Skeletal muscle tissue (tissue), 4 donors: Measurements from ENCODE around the gene OXGR1. TPM values are rescaled to one million over a fixed set of nuclear protein-coding genes. Genes with fewer than 3 reads are reported as not detected.

ENCODE experiments used
- H3K27ac ChIP-seq: one replicate; pipeline ENCODE4 v1.7.0; 2013; ENCODE audit warnings: mild to moderate bottlenecking, low read depth, low read length, inconsistent platforms
- H3K27me3 ChIP-seq, 3 donors: one replicate each; pipeline ENCODE4 v1.7.0; 2013; ENCODE audit warnings: low read length in 3 of 3; ENCODE audit not compliant: control insufficient read depth in 3 of 3, insufficient read depth in 3 of 3
- H3K36me3 ChIP-seq, 3 donors: one replicate each; pipeline ENCODE4 v1.7.0; 2013; ENCODE audit warnings: low read length in 3 of 3; ENCODE audit not compliant: control insufficient read depth in 3 of 3, insufficient read depth in 3 of 3
- H3K4me1 ChIP-seq, 3 donors: one replicate each; pipeline ENCODE4 v1.7.0; 2013; ENCODE audit warnings: low read length in 3 of 3, mild to moderate bottlenecking in 3 of 3; ENCODE audit not compliant: control insufficient read depth in 3 of 3, insufficient read depth in 3 of 3
- H3K4me3 ChIP-seq, 3 donors: one replicate each; pipeline ENCODE4 v1.7.0; 2013; ENCODE audit warnings: low read length in 3 of 3
- H3K9ac ChIP-seq, 3 donors: one replicate each; pipeline ENCODE4 v1.7.0; 2013; ENCODE audit warnings: low read length in 3 of 3, mild to moderate bottlenecking in 3 of 3, moderate library complexity in 2 of 3, low read depth in 1 of 3
- H3K9me3 ChIP-seq, 3 donors: one replicate each; pipeline ENCODE4 v1.7.0; 2013; ENCODE audit warnings: low read length in 3 of 3; ENCODE audit not compliant: control insufficient read depth in 3 of 3
- total RNA-seq: library from RNA; depleted of rRNA; stranded (reverse); fragments of >200 nt; gene quantifications from one replicate; pipeline ENCODE4 v1.2.3, GENCODE V29; 2014
- donor health status: Osteomylitis.

OXGR1 gene
- total RNA-seq, 1 donor from 2014 or later, result under 0.01 TPM

DNA sequence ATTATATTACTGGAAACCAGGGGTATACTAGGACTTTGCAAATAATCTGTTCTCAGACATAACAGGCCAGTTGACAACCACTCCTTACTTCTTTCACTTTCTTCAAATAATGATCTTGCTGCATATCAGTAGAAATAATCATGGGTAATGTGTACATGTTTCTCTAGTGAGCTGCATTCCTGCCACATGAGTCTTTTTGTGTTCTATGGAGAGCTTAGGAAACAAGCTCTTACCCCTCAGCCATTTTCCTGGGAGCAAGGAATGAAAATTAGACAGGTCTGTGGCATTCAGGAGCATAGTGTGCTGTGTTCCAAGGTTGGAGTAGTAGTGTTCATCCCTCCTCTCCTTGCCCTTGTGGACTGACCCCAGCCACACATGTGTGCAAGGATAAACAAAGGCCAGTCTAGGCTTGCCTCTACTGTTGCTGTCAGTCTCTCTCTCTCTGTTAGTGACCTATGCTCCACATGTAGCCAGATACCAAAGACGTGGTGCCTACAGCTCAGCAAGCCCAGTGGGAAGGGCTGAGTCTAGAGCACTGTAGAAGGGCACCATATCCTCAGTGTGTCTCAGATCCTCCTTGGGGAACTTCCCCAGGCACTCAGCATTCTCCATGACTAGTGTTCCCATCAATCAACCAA is 11.5 kb upstream of the OXGR1 start:
- Histone ChIP-seq H3K27me3 (no peaks in the 10 kb centered on the region), H3K4me1 (no peaks in the 10 kb centered on the region), H3K36me3 (no peaks in the 10 kb centered on the region), H3K9me3 (no peaks in the 10 kb centered on the region), H3K27ac (no peak overlapping the region), H3K9ac (no peak overlapping the region), H3K4me3 (no peak overlapping the region)

DNA sequence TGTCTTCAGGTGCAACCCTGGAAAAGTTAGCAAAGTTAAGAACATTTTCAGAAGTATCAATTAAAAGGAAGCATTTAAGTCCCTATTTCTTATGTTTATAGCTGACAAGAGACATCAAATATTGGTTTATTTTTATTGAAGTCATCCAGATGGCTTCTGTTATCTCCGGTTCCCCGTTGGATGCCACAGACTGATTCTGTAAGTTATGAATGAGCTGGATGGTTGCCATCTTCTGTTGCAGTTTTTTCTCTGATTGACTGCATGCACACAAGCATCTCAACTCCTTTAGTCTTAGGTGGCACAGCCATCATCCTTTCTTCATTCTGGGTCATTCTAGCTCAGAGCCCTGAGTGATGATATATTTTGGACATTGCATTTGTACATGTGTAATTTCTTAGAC is 10.6 kb upstream of the OXGR1 start:
- no peaks in the 10 kb centered on the region for H3K36me3 ChIP-seq
- no peak overlapping the region for H3K27ac ChIP-seq
- no peak overlapping the region for H3K4me3 ChIP-seq
- peaks cover 0 to 3% (median 0%) of the 10 kb centered on the region in 3 donors for H3K27me3 ChIP-seq
- H3K4me1 ChIP-seq, result no peaks in the 10 kb centered on the region
- no peak overlapping the region for H3K9ac ChIP-seq
- H3K9me3 ChIP-seq, result no peaks in the 10 kb centered on the region

DNA sequence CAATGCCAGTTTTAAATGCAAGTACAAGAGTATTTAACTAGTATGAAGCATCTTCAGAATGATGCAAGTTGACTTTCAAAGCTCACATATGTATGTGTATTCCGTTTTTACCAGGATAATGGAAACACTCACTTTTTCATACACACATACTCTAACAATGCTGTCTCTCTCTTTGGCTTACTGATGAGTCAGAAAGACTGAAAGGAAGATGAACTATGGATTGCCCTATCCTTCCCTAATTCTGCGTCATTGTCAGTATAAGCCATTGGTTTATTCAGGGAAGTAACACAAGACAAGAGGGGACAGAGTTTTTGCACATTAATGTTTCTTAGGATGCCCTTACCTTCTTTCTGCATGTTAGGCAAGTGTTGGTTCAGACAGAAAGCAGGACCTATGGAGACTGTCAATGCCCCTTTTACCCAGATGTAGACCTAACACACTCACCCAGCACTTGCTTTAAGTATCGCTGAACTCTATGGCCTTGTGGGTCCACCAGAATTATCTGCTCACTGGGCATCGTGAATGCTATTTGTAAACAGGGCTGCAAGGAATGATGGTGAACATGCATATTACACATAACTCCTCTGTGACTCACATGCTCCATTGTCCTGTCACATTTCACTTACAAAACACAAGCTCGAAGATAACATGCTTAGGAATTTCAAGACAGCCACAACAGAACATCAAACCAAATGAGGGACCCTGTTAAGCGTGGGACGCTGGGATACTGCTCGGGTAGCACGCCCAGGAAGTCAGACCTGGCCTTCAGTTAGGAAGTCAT is 10.0 kb upstream of the OXGR1 start:
- Histone ChIP-seq H3K27me3 (peaks cover 0 to 3% (median 0%) of the 10 kb centered on the region in 3 donors), H3K36me3 (no peaks in the 10 kb centered on the region), H3K9ac (no peak overlapping the region), H3K4me3 (no peak overlapping the region), H3K9me3 (no peaks in the 10 kb centered on the region), H3K4me1 (no peaks in the 10 kb centered on the region), H3K27ac (no peak overlapping the region)

DNA sequence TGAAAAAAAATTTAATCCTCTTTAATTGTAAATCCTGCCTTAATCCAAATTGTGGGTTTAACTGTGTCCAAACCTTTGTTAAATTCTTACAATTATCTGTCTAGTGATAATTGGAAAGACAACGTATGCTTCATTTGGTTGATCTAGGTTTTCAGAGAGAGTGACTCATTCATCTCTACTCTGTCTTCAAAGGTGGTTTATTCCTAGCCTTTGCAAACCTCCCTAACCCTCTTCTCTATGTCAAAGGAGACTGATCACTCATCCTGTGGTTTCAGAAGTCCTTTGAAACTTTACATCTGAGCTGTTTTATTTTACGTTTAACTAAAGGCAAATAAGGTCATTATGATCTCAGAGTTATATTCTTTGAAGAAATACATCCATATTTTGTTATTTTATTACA is 8.8 kb upstream of the OXGR1 start:
- Histone ChIP-seq H3K9me3 (no peaks in the 10 kb centered on the region), H3K4me1 (no peaks in the 10 kb centered on the region), H3K9ac (no peak overlapping the region), H3K27ac (no peak overlapping the region), H3K36me3 (no peaks in the 10 kb centered on the region), H3K27me3 (peaks cover 0 to 3% (median 0%) of the 10 kb centered on the region in 3 donors), H3K4me3 (no peak overlapping the region)

DNA sequence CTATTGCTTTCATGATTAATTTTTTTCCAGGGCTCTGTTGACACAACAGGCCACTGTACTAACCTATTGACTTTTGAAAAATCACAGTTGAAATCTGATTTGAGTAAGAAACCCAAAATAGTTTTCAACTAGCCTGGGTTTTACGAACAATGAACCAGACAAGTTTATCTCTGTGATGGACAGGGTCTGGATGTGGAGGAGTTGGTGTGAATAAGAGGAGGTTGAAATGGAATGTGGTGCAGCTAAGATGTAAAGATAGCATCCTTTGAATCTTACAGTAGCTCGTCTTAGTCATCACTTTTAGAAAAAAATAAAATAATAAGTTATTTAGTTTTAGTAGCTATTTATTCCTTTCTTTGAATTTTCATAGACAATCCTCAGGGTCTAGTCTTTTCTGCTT is 8.3 kb upstream of the OXGR1 start:
- no peak overlapping the region for H3K27ac ChIP-seq
- no peaks in the 10 kb centered on the region for H3K4me1 ChIP-seq
- no peak overlapping the region for H3K4me3 ChIP-seq
- H3K9me3 ChIP-seq, result no peaks in the 10 kb centered on the region
- no peak overlapping the region for H3K9ac ChIP-seq
- H3K36me3 ChIP-seq, result no peaks in the 10 kb centered on the region
- peaks cover 0 to 3% (median 0%) of the 10 kb centered on the region in 3 donors for H3K27me3 ChIP-seq

DNA sequence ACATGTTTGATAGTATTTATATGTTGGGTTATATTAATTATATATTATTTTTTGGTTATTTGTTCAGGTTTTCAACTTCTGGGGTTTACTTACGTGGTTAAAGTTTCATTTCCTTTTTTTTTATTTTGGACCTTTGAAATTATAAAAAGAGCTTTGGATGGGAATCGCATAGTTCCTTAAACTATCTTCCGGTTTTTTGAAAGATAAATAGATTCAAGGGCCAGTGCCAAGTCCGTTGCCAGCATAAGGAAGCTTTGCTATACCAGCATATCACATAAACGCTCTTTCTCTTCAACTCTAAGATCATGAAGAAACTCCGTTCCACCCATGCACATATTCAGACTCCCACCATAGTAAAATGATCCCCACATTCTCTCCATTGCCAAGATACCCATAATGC is 7.4 kb upstream of the OXGR1 start:
- Histone ChIP-seq H3K9me3 (no peaks in the 10 kb centered on the region), H3K36me3 (no peaks in the 10 kb centered on the region), H3K27ac (no peak overlapping the region), H3K4me1 (no peaks in the 10 kb centered on the region), H3K4me3 (no peak overlapping the region), H3K9ac (peak overlapping the region in 1 of 3 donors; percentile 14), H3K27me3 (peaks cover 0 to 3% (median 0%) of the 10 kb centered on the region in 3 donors)

DNA sequence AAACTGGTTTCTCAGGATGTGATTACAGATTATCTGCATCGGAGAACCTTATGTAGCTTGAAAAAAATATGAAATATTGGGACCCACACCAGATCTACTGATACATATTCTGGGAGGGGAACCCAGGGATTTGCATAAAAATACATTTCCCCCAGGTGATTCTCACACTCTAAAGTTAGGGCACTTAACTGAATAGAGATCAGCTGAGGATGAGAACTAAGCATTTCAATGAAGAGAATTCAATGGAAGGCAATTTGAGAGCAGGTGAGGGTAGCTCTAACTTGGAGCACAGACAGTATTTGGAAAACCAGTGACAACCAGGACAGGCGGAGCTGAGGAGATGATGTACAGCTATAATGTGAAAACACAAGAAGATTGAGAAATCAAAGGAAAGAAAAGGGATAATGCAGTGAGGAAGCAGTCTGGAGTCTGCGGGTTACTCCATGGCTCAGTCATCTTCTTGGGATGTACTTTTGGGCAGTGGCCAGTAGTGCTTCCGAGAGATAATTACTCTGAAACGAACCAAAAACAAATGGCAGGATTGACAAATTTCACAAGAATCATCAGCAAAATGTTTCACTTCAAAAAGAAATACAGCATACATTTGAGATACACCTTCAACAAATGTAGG is 6.1 kb upstream of the OXGR1 start:
- H3K9ac ChIP-seq, result no peak overlapping the region
- no peaks in the 10 kb centered on the region for H3K9me3 ChIP-seq
- no peaks in the 10 kb centered on the region for H3K36me3 ChIP-seq
- no peak overlapping the region for H3K27ac ChIP-seq
- no peaks in the 10 kb centered on the region for H3K4me1 ChIP-seq
- H3K27me3 ChIP-seq, result peaks cover 0 to 7% (median 0%) of the 10 kb centered on the region in 3 donors
- H3K4me3 ChIP-seq, result no peak overlapping the region

DNA sequence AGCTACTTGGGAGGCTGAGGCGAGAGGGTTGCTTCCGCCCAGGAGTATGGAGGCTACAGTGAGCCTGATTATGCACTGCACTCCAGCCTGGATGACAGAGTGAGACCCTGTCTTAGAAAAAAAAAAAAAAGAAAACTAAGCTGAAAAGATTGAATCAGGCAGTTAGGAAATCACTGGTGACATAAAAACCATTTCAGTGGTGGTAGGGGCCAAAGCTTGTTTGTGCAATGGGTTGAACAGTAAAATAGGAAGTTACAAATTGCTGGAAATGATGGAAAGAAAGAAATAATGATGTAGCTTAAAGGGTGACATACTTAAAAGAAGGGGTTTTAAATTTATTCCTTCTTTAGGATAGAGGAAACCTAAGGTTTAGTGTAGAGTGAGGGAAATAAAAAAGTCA is 4.8 kb upstream of the OXGR1 start:
- H3K9ac ChIP-seq, result no peak overlapping the region
- peaks cover 3 to 14% (median 10%) of the 10 kb centered on the region in 3 donors for H3K27me3 ChIP-seq
- H3K9me3 ChIP-seq, result no peaks in the 10 kb centered on the region
- H3K4me1 ChIP-seq, result peaks cover 0 to 3% (median 0%) of the 10 kb centered on the region in 3 donors
- no peak overlapping the region for H3K4me3 ChIP-seq
- no peak overlapping the region for H3K27ac ChIP-seq
- no peaks in the 10 kb centered on the region for H3K36me3 ChIP-seq

DNA sequence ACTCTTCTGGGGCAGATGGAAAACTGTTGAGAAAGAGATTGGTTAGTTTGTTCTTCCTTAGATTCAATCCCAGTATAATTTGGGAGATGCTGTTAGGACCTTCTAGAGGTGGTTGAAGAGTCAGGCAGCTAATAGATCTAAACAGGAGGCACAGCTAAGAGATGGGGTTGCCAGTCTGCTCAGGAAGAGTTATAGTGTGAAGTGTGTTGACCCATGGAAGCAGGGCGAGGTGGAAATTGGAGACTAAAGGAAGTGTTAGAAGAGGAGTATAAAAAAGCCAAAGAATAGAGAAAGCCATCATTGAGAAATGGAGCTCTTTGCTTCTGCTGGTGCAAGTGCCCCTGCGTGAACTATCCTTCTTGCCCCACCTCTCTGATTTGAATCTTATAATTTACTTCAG is 3.8 kb upstream of the OXGR1 start:
- Histone ChIP-seq H3K4me3 (no peak overlapping the region), H3K9ac (no peak overlapping the region), H3K36me3 (no peaks in the 10 kb centered on the region), H3K9me3 (no peaks in the 10 kb centered on the region), H3K27ac (no peak overlapping the region), H3K27me3 (peaks cover 5 to 18% (median 14%) of the 10 kb centered on the region in 3 donors), H3K4me1 (peaks cover 0 to 7% (median 5%) of the 10 kb centered on the region in 3 donors)

DNA sequence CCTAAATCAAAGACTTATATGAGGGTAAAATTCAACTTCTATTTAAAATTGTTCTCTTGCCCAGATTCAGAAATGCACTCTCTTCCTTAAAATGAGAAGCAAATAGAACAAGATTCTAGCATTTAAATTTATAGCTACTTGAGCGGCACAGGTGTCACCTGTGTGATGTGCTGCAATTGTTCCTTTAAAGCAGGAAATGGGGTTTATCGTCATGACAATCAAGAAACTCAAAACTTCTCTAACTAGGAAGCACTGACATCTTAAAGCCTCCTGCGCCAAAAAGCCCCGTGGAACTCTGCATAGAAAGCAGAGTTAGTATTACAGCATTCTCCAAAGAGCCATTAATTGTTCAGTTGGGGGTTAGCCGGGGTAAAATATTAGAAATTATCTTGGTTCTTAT is 2.6 kb upstream of the OXGR1 start:
- no peaks in the 10 kb centered on the region for H3K9me3 ChIP-seq
- H3K4me1 ChIP-seq, result peaks cover 0 to 7% (median 5%) of the 10 kb centered on the region in 3 donors
- no peak overlapping the region for H3K9ac ChIP-seq
- no peak overlapping the region for H3K27ac ChIP-seq
- H3K4me3 ChIP-seq, result no peak overlapping the region
- H3K27me3 ChIP-seq, result peaks cover 5 to 19% (median 18%) of the 10 kb centered on the region in 3 donors
- no peaks in the 10 kb centered on the region for H3K36me3 ChIP-seq
